NCI-H2029 (cell line): Measurements from ENCODE around the gene SOX6.
"Not testable (repeated sequence)": the region's sequence is repeated elsewhere in the genome, so short reads cannot be mapped to it uniquely, and the experiment has no call there.

ENCODE experiments used
- DNase-seq: peaks from one replicate; lab custom pipeline; 2025; lab: John Stamatoyannopoulos, UW

Gene SOX6

GRCh38 chr11:16037179-16037578 lies 319.2 kb downstream of the SOX6 start:
- DNase-seq, result no peak

DNA sequence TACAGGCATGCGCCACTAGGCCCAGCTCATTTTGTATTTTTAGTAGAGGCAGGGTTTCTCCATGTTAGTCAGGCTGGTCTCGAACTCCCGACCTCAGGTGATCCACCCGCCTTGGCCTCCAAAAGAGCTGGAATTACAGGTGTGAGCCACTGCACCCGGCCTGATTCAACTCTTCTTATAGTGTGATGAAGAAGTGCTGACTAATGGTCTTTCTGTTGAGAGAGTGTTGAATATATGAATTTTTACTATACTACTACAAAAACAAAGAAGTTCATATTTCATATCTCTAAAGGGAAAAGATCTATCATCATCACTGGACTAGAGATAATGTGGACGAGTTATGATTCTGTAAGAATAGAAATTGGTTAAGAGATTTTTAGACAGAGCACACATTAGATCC lies 320.1 kb downstream of the SOX6 start:
- DNase-seq, result no peak

DNA sequence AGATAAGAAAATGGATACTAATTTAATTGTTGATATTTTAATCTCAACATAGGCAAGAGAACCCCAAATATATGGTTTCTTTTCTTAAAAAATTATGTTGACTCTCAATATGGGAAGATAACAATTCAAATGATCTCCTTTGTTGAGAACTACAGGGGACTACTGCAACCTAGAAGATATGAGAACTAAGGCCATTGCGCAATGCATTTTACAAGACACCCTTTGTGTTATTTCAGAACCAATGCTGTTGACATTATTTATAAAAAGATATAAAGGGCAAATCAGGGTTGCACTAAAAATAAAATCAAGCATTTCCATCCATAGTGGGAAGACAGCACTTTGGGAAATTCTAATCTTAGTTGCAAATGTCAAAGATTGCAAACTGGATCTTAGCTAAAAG lies 322.3 kb downstream of the SOX6 start:
- DNase-seq, result no peak

- no peak for DNase-seq
Measured at GRCh38 chr11:16032974-16033373, 323.4 kb downstream of the SOX6 start.

GRCh38 chr11:16031210-16031609 lies 325.1 kb downstream of the SOX6 start:
- DNase-seq, result no peak

GRCh38 chr11:16030664-16031063 lies 325.7 kb downstream of the SOX6 start:
- DNase-seq, result no peak

DNA sequence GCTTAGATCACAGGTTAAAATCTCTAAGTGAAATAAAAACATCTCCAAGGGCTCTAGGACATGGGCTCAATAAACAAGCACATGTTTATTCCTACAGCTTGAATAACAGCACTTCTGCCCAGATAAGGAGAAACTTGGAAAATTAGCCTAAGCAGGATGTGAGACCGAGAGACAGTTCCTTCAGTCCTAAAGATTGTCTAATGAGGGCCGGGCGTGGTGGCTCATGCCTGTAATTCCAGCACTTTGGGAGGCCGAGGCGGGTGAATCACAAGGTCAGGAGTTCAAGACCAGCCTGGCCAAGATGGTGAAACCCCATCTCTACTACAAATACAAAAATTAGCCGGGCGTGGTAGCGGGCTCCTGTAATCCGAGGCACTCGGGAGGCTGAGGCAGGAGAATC lies 327.2 kb downstream of the SOX6 start:
- DNase-seq, result not testable (repeated sequence)

- no peak for DNase-seq
Measured at GRCh38 chr11:16028419-16028818, 327.9 kb downstream of the SOX6 start.

DNA sequence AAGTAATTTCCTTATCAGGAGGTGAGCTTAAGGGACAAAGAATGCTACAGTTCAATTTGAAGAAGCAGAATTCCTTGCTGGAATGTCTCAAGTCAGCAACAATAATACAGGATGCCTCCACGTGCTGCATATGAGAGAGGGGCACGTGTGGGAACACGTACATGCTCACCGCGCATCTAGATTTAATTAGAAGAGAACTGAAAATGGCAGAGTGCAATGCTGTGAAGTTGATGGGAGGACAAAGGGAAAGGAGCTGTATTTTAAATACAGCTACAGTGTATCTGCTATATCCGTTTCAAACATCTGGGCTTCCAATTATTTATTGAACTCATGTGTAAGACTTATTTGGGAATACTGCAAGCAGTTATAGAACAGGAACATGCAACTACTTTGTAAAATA lies 328.7 kb downstream of the SOX6 start:
- no peak for DNase-seq

- DNase-seq, result no peak
Measured at GRCh38 chr11:16026849-16027248, 329.5 kb downstream of the SOX6 start.

GRCh38 chr11:16018931-16019330 lies 337.4 kb downstream of the SOX6 start:
- DNase-seq, result no peak

DNA sequence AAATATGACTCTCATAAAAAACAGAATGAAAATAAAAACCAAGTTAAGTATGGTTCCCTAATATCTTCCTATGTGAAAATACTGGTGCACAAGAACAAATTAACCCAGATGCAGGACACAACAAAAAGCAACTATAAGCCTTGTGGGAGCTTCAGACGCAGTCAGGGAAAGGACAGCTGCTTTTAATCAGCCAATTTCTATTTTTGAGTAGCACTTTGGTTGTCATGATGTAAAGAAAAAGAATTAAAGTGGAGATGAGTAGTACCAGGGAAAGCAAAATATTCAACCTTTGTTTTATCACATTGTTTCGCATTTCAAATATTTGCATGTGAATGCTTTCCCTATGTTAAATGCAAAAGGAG lies 339.9 kb downstream of the SOX6 start:
- DNase-seq, result no peak

- DNase-seq, result no peak
Measured at GRCh38 chr11:16015741-16016467, 340.4 kb downstream of the SOX6 start.

GRCh38 chr11:16013649-16014275 lies 342.6 kb downstream of the SOX6 start:
- DNase-seq, result no peak

DNA sequence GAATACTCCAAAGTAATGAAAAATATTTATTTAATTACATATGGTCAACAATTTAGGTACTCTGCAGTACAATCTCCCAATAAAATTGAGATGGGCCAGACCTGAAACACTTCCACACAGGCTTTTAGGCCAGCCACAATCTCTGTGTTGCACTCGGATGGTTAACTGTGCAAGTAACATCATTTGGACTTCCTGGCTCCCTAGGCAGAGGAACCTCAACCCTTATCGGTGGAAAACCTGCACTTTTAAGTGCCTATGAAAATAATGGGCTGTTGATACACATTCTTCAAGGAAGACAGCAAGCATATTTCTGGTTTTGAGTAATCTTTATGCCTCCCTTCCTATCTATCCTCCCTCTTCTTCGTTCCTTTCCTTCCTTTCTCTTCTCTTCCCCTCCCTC lies 343.1 kb downstream of the SOX6 start:
- no peak for DNase-seq

GRCh38 chr11:16012125-16012751 lies 344.1 kb downstream of the SOX6 start:
- DNase-seq, result no peak

DNA sequence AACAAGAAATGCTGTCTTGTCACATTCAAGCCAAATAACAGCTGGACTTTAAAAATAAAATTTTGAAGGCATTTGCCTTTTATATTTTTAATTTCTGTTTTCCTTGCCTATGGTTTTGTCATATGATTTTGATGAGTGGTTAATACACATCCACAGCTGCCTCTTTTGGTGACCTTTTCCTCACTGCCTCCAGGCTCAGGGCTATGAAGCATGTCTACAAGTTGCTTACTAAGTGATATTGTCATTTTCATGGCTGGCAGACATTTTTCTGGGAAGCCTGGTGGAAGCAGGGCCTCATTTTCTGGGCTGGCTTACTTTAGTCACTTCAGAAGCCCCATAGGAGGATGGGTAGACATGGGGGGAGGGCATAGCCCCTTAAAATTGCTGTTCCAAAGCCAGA lies 344.9 kb downstream of the SOX6 start:
- no peak for DNase-seq

GRCh38 chr11:16009021-16009420 lies 347.3 kb downstream of the SOX6 start:
- no peak for DNase-seq

- no peak for DNase-seq
Measured at GRCh38 chr11:16007514-16007913, 348.8 kb downstream of the SOX6 start.

- DNase-seq, result no peak
Measured at GRCh38 chr11:16002942-16003341, 353.4 kb downstream of the SOX6 start.

DNA sequence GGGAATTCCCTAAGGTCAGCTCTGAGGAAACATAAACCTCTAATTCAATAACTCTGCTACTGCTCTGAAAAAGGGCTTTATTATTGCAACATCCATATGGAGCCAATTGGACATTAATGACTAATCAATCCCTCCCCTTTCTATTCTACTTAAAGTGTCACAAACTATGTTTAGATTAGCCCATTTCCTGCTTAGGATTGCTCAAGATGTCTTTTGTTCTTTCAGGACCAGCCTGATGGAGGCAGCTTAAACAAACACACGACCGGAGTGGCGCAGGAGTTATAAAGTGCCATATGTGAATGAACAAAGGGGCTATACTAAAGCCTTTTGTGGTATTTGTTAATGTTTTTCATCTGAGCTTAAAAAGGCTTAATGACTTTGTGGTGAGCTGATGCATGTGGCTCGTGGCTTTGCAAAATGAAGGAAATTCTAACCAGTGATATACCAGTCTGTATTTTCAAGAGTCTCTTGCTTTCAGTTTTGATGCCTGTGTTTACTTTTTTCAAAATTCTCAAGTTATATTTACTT lies 354.4 kb downstream of the SOX6 start:
- peak; percentile 85 for DNase-seq

- no peak for DNase-seq
Measured at GRCh38 chr11:16001044-16001568, 355.2 kb downstream of the SOX6 start.

- DNase-seq, result no peak
Measured at GRCh38 chr11:16000065-16000464, 356.3 kb downstream of the SOX6 start.
